Motor neuron (in vitro differentiated cells): ENCODE measurements around the gene PANK1. TPM values are rescaled to one million over a fixed set of nuclear protein-coding genes. Genes with fewer than 3 reads are reported as not detected.

ENCODE experiments used
- ATAC-seq, 8 experiments: fragments of 200-7000 bp; cut with Tn5 transposase; replicated peaks in 6 of 8; 2 replicates each; pipeline ENCODE4 v1.8.0; 2021; ENCODE audit warnings: mild to moderate bottlenecking in 8 of 8, moderate library complexity in 8 of 8
- H3K27ac ChIP-seq, 2 donors: fragments of 250-450 bp; sonication (Bioruptor Pico); 2 replicates each; pipeline ENCODE4 v1.9.0; 2021; ENCODE audit warnings: antibody characterized with exemption in 2 of 2, mild to moderate bottlenecking in 2 of 2, moderate library complexity in 1 of 2
- H3K4me1 ChIP-seq, 2 donors: fragments of 250-450 bp; sonication (Bioruptor Pico); replicated peaks in 1 of 2; 2 replicates each; pipeline ENCODE4 v1.6.1; 2021; ENCODE audit warnings: antibody characterized with exemption in 2 of 2, mild to moderate bottlenecking in 2 of 2, moderate library complexity in 1 of 2
- H3K4me3 ChIP-seq, 5 donors: fragments of 250-450 bp; sonication (Bioruptor Pico); 2 replicates each; pipeline ENCODE4 v1.9.0; 2021; ENCODE audit warnings: antibody characterized with exemption in 5 of 5, mild to moderate bottlenecking in 5 of 5, moderate library complexity in 4 of 5
- WGBS, 10 experiments: fragments of 450-650 bp; shearing (Covaris generic); methylation state at CpG; one replicate each; pipeline ENCODE4 v1.0.0; 2022; 5-methylcytosine and 5-hydroxymethylcytosine counted together
- in situ Hi-C, 9 experiments: fragments of 400-800 bp; cut with MboI; loops; one replicate each; pipeline ENCODE4 v1.15.0; 2021; ENCODE audit warnings: low sequenced_read_pairs in 9 of 9, low pct_unique_long_range_greater_than_20kb in 2 of 9; ENCODE audit not compliant: unreplicated experiment in 9 of 9
- total RNA-seq, 8 experiments: library from RNA; unstranded; fragments of 300-600 nt; gene quantifications; 2 replicates each; pipeline versions ENCODE4 v1.2.3 to v1.2.4, GENCODE V29; 2022

The PANK1 gene
- total RNA-seq, 8 experiments from 2014 or later, result 2.8 to 24.9 (median 9.5) TPM

GRCh38 chr10:89534826-89535166, 110.2 kb downstream of the PANK1 start:
- Histone ChIP-seq H3K4me3 (peak overlapping the region in 4 of 5 donors; percentile 27 to 37 (median 31)), H3K4me1 (no peaks in the 10 kb centered on the region), H3K27ac (no peak overlapping the region)
- in situ Hi-C loops, result no loop called here
- ATAC-seq, result no peak
- 0 to 38% (median 16%) methylated on average over 1 to 8 of the region's 8 CpGs; no CpG with 5 or more reads in 1 of the 10 experiments for WGBS, 10 experiments

Other genes starting within 250 kb of the PANK1 start
- gene IFIT5, start 230.7 kb downstream of the PANK1 start, total RNA-seq, result 10 to 100 TPM; 18.6 to 45.2 (median 21.8) TPM
- 10 to 100 TPM in 1 of 8 experiments, under 1 TPM in 4, not detected in 3; under 0.01 to 15.8 (median 0.14) TPM for gene SLC16A12, start 109.6 kb downstream of the PANK1 start, total RNA-seq
- gene KIF20B, start 56.3 kb upstream of the PANK1 start, total RNA-seq, result 10 to 100 TPM in 3 of 8 experiments, 1 to 10 TPM in 5; 1.1 to 18.5 (median 3.6) TPM